ENCODE measurements around the gene SLC17A7. TPM values are rescaled to one million over a fixed set of nuclear protein-coding genes. Genes with fewer than 3 reads are reported as not detected.

SLC17A7 gene
- total and polyA plus RNA-seq, 2 of the 13 experiments (the other 11 are each of a cell fraction or from before 2014, with no cell fraction given), result 0.32 TPM; not detected in 1

- FAIRE-seq (no peak), DNase-seq (ENCODE audit: low spot score) (no peak), ATAC-seq (no peak)
- Histone ChIP-seq H3K9ac (ENCODE audit: insufficient read depth, low read depth, low read length) (no peak overlapping the region), H3K27me3 (ENCODE audit: control insufficient read depth in 1 of 2, insufficient read depth in 2 of 2, low read length in 2 of 2) (peaks cover 12 to 85% of the 10 kb centered on the region in 2 experiments), H3K79me2 (ENCODE audit: insufficient read depth, low read length) (no peaks in the 10 kb centered on the region), H3K9me3 (ENCODE audit: low read length) (no peaks in the 10 kb centered on the region), H2AFZ (ENCODE audit: low read length) (no peak overlapping the region), H4K20me1 (ENCODE audit: insufficient read depth, low read length) (no peaks in the 10 kb centered on the region), H3K4me2 (ENCODE audit: low read depth, low read length) (no peak overlapping the region), H3K36me3 (replicated peaks in 1 of 2; ENCODE audit: control insufficient read depth in 1 of 2, insufficient read depth in 2 of 2, low read length in 2 of 2) (no peaks in the 10 kb centered on the region), H3K4me3 (replicated peaks in 1 of 3; ENCODE audit: insufficient read depth in 1 of 3, low read depth in 2 of 3, low read length in 3 of 3) (no peak overlapping the region), H3K4me1 (ENCODE audit: insufficient read depth, low read length) (peaks cover 16% of the 10 kb centered on the region), H3K27ac (ENCODE audit: extremely low read length, insufficient read depth, low read length) (no peak overlapping the region)
- in situ Hi-C loops (cut with HindIII; ENCODE audit: extremely low pct_ligation_motif_present, low pct_unique_long_range_greater_than_20kb), result loop anchor here (5.0 kb wide), 1 partner anchor 35 kb away; no protein-coding TSS in a partner anchor
- intact Hi-C loops (cut with micrococcal nuclease; ENCODE audit: unreplicated experiment), result loop anchor here (5.0 kb wide), 1 partner anchor 35 kb away; no protein-coding TSS in a partner anchor
- ChIA-PET CTCF (ENCODE audit: low intra/inter-chr PET ratio, low total read pairs) (no interaction called here), POLR2A (no interaction called here)
- BruUV-seq (replicated peaks), result no TSS peak
- 43% methylated on average over 11 of the region's 12 CpGs for WGBS (ENCODE audit: low lambda C conversion rate)
- TF ChIP-seq ZNF577 (CRISPR knock-in tag; IDR thresholded peaks at IDR 0.05; ENCODE audit: borderline replicate concordance, low read depth) (no peak), HDAC6 (IDR thresholded peaks at IDR 0.05; ENCODE audit: low read depth, low read length) (no peak), GFI1 (CRISPR knock-in tag; IDR thresholded peaks at IDR 0.05; ENCODE audit: borderline replicate concordance) (no peak), ZMYM4 (CRISPR knock-in tag; IDR thresholded peaks at IDR 0.05) (no peak), ATM (IDR thresholded peaks at IDR 0.05; ENCODE audit: borderline replicate concordance) (no peak)
Measured at GRCh38 chr19:49427339-49427738, 14.0 kb downstream of the SLC17A7 start.

- intact Hi-C loops (cut with micrococcal nuclease; ENCODE audit: unreplicated experiment), result loop anchor here (5.0 kb wide), 1 partner anchor 34 kb away; no protein-coding TSS in a partner anchor
- no TSS peak for BruUV-seq (replicated peaks)
- H3K27me3 ChIP-seq (ENCODE audit: control insufficient read depth in 1 of 2, insufficient read depth in 2 of 2, low read length in 2 of 2), result peaks cover 10 to 88% of the 10 kb centered on the region in 2 experiments
- WGBS (ENCODE audit: low lambda C conversion rate), result 5% methylated on average over 26 of the region's 30 CpGs
- H3K36me3 ChIP-seq (replicated peaks in 1 of 2; ENCODE audit: control insufficient read depth in 1 of 2, insufficient read depth in 2 of 2, low read length in 2 of 2), result no peaks in the 10 kb centered on the region
- no peak overlapping the region for H2AFZ ChIP-seq (ENCODE audit: low read length)
- in situ Hi-C loops (cut with HindIII; ENCODE audit: extremely low pct_ligation_motif_present, low pct_unique_long_range_greater_than_20kb), result loop anchor here (5.0 kb wide), 1 partner anchor 34 kb away; no protein-coding TSS in a partner anchor
- H3K4me2 ChIP-seq (ENCODE audit: low read depth, low read length), result no peak overlapping the region
- no peak overlapping the region for H3K9ac ChIP-seq (ENCODE audit: insufficient read depth, low read depth, low read length)
- H3K4me1 ChIP-seq (ENCODE audit: insufficient read depth, low read length), result peaks cover 16% of the 10 kb centered on the region
- FAIRE-seq, result no peak
- CTCF ChIA-PET (ENCODE audit: low intra/inter-chr PET ratio, low total read pairs), result no interaction called here
- H3K4me3 ChIP-seq (replicated peaks in 1 of 3; ENCODE audit: insufficient read depth in 1 of 3, low read depth in 2 of 3, low read length in 3 of 3), result no peak overlapping the region
- H3K27ac ChIP-seq (ENCODE audit: extremely low read length, insufficient read depth, low read length), result no peak overlapping the region
- no peaks in the 10 kb centered on the region for H3K9me3 ChIP-seq (ENCODE audit: low read length)
- no peak for ATAC-seq
- no peak for DNase-seq (ENCODE audit: low spot score)
- H4K20me1 ChIP-seq (ENCODE audit: insufficient read depth, low read length), result no peaks in the 10 kb centered on the region
- no peaks in the 10 kb centered on the region for H3K79me2 ChIP-seq (ENCODE audit: insufficient read depth, low read length)
- TF ChIP-seq ZNF569 (CRISPR knock-in tag; IDR thresholded peaks at IDR 0.05; ENCODE audit: borderline replicate concordance) (no peak), ZNF264 (CRISPR knock-in tag; IDR thresholded peaks at IDR 0.05) (no peak), ZEB1 (IDR thresholded peaks at IDR 0.05; ENCODE audit: insufficient replicate concordance, low read depth) (no peak), ZNF652 (CRISPR knock-in tag; IDR thresholded peaks at IDR 0.05; ENCODE audit: borderline replicate concordance, low read depth) (peak; percentile 85), USF2 (IDR thresholded peaks at IDR 0.05; ENCODE audit: low read depth, low read length) (no peak), USF2 (CRISPR knock-in tag; IDR thresholded peaks at IDR 0.05; ENCODE audit: borderline replicate concordance) (no peak)
- POLR2A ChIA-PET, result no interaction called here
Measured at GRCh38 chr19:49425922-49426592, 15.3 kb downstream of the SLC17A7 start.
